DOHH2 (cell line): Measurements from ENCODE around the gene WDR33.

Source experiments
- CTCF ChIP-seq: fragments of 200-600 bp; sonication (generic); IDR thresholded peaks from one replicate; pipeline ENCODE4 v1.5.1; 2014; ENCODE audit warnings: antibody characterized with exemption, mild to moderate bottlenecking, low read depth, low read length; ENCODE audit not compliant: poor library complexity, severe bottlenecking
- EZH2phosphoT487 ChIP-seq: fragments of 200-600 bp; sonication (generic); IDR thresholded peaks from 2 replicates; pipeline ENCODE4 v1.6.1; 2017; ENCODE audit warnings: borderline replicate concordance, mild to moderate bottlenecking, antibody characterized with exemption, low read length, moderate library complexity, mixed read lengths

DNA sequence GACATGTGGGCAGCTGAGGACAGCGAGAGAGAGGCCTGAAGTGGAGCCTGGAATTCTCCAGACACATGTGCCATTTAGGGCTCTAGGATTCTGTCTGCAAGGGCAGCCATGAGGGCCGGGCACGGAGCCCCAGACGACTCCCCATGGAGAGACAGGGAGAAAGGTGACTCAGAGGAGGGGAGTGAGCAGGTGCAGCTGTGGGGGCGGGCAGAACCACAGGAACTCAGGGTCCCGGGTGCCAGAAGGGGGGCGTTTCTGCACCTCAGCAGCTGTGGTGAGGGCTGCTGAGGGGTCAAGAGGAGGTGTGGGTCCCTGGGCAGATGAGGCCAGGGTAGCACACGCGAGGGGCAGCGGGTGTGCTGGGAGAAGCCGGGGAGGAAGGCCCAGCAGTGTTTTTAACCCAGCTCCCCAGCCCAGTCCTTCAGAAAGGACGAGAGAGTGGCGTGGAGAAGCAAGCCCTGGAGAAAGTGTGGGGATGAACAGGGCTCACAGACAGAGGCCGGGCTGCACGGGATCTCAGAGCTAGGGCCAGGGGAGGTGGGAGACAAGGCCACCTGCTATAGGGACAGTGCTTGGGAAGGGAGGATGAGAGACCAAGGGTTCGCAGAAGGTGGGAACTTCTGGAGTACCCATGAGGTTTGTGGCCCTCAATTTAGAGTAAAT is 157.4 kb downstream of the WDR33 start:
- TF ChIP-seq EZH2phosphoT487 (no peak), CTCF (no peak)
